ENCODE results near the gene TMTC1. TPM values are rescaled to one million over a fixed set of nuclear protein-coding genes. Genes with fewer than 3 reads are reported as not detected.
A peak's percentile ranks its signal among the peaks of the same experiment; 100 is the strongest.
"Not testable (repeated sequence)": the region's sequence is repeated elsewhere in the genome, so short reads cannot be mapped to it uniquely, and the experiment has no call there.

Gene TMTC1
- total RNA-seq, 2 donors from 2014 or later = 76.3 to 160 TPM

DNA sequence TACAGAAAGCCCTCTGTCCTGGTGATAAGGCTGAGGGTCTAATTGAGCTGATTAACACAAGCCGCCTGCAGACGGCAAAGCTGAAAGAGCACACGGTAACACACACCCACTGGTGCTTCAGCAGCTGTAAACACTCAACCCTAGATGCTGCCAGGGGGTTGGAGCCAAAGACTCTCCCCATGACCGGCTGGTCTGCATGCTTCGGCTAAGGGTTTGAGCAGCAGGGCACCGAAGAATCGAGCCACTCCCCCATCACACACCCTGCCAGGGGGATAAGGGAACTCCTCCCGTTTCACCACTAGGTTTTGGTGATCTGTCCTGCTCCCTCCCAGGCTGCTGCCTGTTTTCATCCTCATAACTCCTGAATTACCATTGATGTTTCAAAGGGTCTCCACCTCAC, 145.2 kb downstream of the TMTC1 start:
- Histone ChIP-seq H3K27ac (no peak overlapping the region), H3K27me3 (replicated peaks; ENCODE audit: insufficient read depth) (no peaks in the 10 kb centered on the region), H3K4me3 (no peak overlapping the region), H3K4me1 (ENCODE audit: control insufficient read depth in 1 of 2, low read depth in 2 of 2) (peaks cover 13 to 22% of the 10 kb centered on the region in 2 donors), H3K36me3 (no peaks in the 10 kb centered on the region), H3K9me3 (no peaks in the 10 kb centered on the region)
- ATAC-seq (ENCODE audit: insufficient number of reproducible peaks, low FRiP score, low read depth) (no peak), DNase-seq (ENCODE audit: low spot score) (no peak)
- TF ChIP-seq, protein P1, sequence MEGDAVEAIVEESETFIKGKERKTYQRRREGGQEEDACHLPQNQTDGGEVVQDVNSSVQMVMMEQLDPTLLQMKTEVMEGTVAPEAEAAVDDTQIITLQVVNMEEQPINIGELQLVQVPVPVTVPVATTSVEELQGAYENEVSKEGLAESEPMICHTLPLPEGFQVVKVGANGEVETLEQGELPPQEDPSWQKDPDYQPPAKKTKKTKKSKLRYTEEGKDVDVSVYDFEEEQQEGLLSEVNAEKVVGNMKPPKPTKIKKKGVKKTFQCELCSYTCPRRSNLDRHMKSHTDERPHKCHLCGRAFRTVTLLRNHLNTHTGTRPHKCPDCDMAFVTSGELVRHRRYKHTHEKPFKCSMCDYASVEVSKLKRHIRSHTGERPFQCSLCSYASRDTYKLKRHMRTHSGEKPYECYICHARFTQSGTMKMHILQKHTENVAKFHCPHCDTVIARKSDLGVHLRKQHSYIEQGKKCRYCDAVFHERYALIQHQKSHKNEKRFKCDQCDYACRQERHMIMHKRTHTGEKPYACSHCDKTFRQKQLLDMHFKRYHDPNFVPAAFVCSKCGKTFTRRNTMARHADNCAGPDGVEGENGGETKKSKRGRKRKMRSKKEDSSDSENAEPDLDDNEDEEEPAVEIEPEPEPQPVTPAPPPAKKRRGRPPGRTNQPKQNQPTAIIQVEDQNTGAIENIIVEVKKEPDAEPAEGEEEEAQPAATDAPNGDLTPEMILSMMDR (IDR thresholded peaks at IDR 0.05) = no peak

DNA sequence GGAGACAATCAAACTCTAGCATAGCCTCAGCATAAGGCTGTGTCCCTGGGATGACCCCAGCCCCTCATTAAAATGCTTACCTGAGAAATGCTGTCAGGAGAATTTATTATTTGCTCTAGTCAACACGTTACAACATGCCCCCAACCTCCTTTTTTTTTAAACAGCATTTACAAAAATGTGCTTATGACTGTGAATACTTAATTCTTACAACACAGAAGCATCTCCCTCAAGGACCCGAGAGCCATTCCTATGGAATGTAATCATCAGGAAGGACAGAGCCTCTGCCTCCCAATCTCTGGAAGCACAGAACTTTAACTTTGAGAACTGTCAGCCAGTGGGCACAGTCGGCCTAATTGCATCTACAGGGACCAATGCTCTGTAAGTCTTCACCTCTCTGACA, 149.7 kb downstream of the TMTC1 start:
- no peak overlapping the region for H3K27ac ChIP-seq
- DNase-seq (ENCODE audit: low spot score) (no peak), ATAC-seq (ENCODE audit: insufficient number of reproducible peaks, low FRiP score, low read depth) (no peak)
- TF ChIP-seq, protein P1 (IDR thresholded peaks at IDR 0.05) = no peak
- no peaks in the 10 kb centered on the region for H3K36me3 ChIP-seq
- no peak overlapping the region for H3K4me3 ChIP-seq
- no peaks in the 10 kb centered on the region for H3K9me3 ChIP-seq
- H3K27me3 ChIP-seq (replicated peaks; ENCODE audit: insufficient read depth) = no peaks in the 10 kb centered on the region
- no peaks in the 10 kb centered on the region for H3K4me1 ChIP-seq (ENCODE audit: control insufficient read depth in 1 of 2, low read depth in 2 of 2)

DNA sequence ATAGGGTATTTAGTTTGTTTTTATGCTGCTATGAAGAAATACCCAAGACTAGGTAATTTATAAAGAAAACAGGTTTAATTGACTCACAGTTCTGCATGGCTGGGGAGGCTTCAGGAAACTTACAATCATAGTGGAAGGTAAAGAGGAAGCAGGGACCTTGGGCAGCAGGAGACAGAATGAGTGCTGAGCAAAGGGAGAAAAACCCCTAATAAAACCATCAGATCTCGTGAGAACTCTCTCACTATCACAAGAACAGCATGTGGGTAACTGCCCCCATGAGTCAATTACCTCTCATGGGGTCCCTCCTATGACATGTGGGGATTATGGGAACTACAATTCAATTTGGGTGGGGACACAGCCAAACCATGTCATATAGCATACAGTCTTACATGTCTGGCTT, 153.6 kb downstream of the TMTC1 start:
- not testable (repeated sequence) for H3K4me3 ChIP-seq; H3K27ac ChIP-seq; H3K27me3 ChIP-seq (replicated peaks; ENCODE audit: insufficient read depth); ATAC-seq (ENCODE audit: insufficient number of reproducible peaks, low FRiP score, low read depth); H3K36me3 ChIP-seq; H3K9me3 ChIP-seq; DNase-seq (ENCODE audit: low spot score)
- peaks cover 8 to 16% of the 10 kb centered on the region in 2 donors for H3K4me1 ChIP-seq (ENCODE audit: control insufficient read depth in 1 of 2, low read depth in 2 of 2)

DNA sequence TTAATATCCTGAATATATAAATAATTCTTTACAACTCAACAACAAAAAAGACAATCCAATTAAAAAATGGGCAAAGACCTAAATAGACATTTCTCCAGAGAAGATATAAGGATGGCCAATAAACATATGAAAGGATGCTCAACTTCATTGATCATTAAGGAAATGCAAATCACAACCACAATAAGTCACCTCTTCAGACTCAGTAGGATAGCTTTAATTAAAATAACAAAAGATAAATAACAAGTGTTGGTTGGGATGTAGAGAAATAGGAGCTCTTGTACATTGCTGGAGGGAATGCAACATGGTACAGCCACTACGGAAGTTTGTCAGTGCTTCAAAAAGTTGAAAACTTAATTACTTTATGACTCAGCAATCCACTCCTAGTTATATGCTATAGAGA, 156.5 kb downstream of the TMTC1 start:
- TF ChIP-seq, protein P1 (IDR thresholded peaks at IDR 0.05) = no peak
- no peak for ATAC-seq (ENCODE audit: insufficient number of reproducible peaks, low FRiP score, low read depth)

DNA sequence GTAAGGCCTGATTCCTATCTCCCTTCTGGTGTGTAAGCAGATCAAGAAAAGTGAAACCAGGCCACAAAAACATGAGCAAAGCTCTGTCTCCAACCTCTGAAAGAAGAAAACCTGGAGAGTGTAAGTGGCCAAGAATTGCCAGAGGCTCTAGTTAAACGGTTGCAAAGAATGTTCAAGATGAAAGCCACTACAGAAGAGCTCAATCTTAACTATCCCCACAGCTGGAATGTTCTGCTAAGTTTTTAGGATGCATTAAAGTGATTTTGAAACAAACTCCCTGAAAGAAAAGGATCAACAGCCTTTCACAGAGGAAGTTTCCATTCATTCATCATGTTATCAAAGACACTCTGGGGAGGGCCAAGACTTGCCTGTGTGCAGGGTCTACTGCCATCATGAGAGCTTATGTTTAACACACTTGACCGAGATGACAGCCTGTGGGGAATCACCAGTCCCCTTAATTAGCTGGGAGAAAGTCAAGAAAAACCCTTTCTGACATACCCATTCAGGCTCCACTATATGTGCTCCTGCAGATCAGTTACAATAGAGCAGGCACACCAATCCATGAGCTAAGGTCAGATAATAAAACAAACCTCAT, 158.3 kb downstream of the TMTC1 start:
- no peaks in the 10 kb centered on the region for H3K27me3 ChIP-seq (replicated peaks; ENCODE audit: insufficient read depth)
- H3K36me3 ChIP-seq = no peaks in the 10 kb centered on the region
- no peaks in the 10 kb centered on the region for H3K9me3 ChIP-seq
- H3K4me3 ChIP-seq = no peak overlapping the region
- no peak for ATAC-seq (ENCODE audit: insufficient number of reproducible peaks, low FRiP score, low read depth)
- H3K27ac ChIP-seq = peak overlapping the region in 1 of 2 donors; percentile 38
- peaks cover 8 to 25% of the 10 kb centered on the region in 2 donors for H3K4me1 ChIP-seq (ENCODE audit: control insufficient read depth in 1 of 2, low read depth in 2 of 2)
- DNase-seq (ENCODE audit: low spot score) = no peak
- TF ChIP-seq, protein P1 (IDR thresholded peaks at IDR 0.05) = no peak

More for the DNA sequence above, 156.5 kb downstream of the TMTC1 start:
- H3K9me3 ChIP-seq = no peaks in the 10 kb centered on the region
- no peaks in the 10 kb centered on the region for H3K27me3 ChIP-seq (replicated peaks; ENCODE audit: insufficient read depth)
- no peak for DNase-seq (ENCODE audit: low spot score)
- peaks cover 8 to 25% of the 10 kb centered on the region in 2 donors for H3K4me1 ChIP-seq (ENCODE audit: control insufficient read depth in 1 of 2, low read depth in 2 of 2)
- no peak overlapping the region for H3K4me3 ChIP-seq
- no peak overlapping the region for H3K27ac ChIP-seq
- H3K36me3 ChIP-seq = no peaks in the 10 kb centered on the region

DNA sequence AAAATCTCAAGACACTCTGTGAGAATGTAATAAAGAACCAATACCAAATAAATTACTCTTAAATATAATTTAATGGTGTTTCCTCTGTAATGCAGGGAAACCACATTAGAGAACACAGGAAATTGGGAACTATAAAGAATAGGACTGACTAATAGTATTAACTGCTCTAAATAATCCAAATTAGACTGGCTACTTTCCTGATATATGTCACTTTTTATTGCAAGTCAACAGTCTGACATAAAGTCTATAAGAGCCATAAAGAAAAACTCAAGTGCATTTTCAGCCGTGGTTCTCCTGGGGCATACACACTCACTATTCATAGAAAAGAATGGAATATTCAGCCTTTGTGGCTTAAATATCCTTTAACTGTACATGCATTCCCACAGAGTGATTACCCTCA, 161.5 kb downstream of the TMTC1 start:
- no peak overlapping the region for H3K27ac ChIP-seq
- ATAC-seq (ENCODE audit: insufficient number of reproducible peaks, low FRiP score, low read depth) = no peak
- no peak for DNase-seq (ENCODE audit: low spot score)
- no peaks in the 10 kb centered on the region for H3K9me3 ChIP-seq
- no peaks in the 10 kb centered on the region for H3K27me3 ChIP-seq (replicated peaks; ENCODE audit: insufficient read depth)
- H3K36me3 ChIP-seq = no peaks in the 10 kb centered on the region
- TF ChIP-seq, protein P1 (IDR thresholded peaks at IDR 0.05) = no peak
- peaks cover 8 to 25% of the 10 kb centered on the region in 2 donors for H3K4me1 ChIP-seq (ENCODE audit: control insufficient read depth in 1 of 2, low read depth in 2 of 2)
- H3K4me3 ChIP-seq = no peak overlapping the region
